ENCODE measurements around the gene CLCNKA.

CLCNKA gene

DNA sequence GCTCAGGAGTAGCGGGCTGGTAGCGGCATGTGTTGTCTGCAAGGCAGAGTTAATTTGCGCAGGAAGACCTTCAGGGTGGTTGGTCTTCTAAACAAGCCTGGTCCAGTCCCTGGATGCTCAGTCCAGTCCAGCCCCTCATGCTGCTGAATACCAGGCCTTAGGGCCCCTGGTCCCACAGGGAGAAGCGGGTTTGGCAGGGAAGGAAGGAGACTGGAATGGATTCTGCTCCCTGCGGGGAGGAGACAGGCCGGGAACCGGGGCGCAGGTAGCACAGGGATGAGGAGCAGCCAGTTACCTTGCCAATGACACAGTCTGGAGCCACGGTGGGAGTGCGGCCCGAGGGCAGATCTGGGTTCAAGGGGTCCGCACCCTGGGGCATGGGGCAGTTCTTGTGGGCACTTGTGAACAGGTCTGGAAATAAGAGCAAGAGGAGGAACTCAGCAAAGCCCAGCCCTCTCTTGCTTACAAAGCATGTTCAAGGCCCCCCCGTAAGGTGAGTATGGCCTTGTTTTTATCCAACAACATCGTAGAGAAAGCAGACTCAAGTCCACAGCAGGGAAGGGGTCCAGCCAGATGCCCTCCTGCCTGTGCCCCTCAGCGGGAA is 41.5 kb downstream of the CLCNKA start:
- DNase-seq (ENCODE audit: low spot score) = no peak

DNA sequence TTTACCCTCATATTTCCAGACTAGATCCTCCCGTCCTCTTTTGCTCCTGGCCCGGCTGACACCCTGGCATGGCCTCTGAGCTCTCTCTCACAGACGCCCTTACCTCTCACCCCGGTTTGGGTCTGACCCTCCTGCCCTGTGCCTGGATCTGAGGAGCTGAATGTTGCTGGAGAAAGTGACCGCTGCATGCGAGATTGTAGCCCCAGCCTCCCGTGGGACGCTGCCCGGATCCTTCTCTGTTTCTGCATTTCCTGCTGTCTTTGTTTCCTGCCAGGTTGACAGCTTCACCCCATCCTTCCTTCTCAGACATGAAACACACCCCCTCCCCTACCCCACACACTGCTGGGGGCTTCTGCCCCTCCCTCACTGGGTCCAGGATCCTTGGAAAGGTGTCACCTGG is 42.1 kb downstream of the CLCNKA start:
- no peak for DNase-seq (ENCODE audit: low spot score)

DNA sequence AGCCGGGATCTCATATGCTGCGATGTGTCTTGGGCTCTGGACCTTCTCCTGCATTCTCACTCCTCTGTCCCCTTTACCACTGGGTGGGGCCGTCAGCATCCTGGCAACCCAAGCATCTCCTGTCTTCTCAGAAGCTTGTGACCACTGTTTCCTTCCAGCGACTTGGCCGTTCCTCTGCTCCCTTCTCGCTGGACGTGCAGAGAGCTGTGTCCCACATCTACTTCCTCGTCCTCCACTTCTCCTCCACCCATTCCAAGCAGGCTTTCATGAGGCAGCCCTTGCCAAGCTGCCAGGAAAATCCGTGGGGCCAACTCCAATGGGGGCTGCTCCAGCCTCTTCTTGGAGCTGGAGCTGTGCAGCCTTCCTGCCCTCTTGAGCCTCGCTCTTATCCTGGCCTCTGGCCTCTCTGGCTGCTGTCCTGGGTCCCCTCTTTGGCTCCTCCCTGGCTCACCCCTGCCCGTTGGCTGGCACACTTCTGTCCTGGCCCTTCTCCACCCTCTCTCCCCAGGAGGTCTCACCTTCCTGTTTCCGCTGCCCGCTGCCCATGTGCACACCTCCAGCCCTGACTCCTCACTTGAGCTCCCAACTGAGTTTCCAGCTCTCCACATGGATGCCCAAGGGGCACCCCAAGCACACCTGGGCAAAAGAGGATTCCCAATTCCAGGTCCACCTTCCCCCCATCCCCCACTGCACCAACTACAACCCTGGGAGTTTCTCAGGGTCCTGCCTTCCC is 42.9 kb downstream of the CLCNKA start:
- DNase-seq (ENCODE audit: low spot score) = no peak

DNA sequence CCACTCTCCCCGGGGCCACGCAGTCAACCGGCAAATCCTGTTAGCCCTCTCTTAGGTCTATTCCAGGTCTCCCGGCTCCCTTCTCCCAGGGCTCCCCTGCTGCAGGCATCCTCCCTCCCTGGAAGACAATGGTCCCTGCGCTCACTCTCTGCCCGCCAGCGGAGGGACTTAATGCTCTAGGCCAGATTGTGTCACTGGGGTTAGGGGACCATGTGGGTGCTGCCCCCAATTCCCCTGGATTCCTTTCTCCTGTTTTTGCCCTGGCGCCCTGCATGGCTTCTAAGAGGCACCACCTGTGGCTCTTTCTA is 43.4 kb downstream of the CLCNKA start:
- no peak for DNase-seq (ENCODE audit: low spot score)

DNA sequence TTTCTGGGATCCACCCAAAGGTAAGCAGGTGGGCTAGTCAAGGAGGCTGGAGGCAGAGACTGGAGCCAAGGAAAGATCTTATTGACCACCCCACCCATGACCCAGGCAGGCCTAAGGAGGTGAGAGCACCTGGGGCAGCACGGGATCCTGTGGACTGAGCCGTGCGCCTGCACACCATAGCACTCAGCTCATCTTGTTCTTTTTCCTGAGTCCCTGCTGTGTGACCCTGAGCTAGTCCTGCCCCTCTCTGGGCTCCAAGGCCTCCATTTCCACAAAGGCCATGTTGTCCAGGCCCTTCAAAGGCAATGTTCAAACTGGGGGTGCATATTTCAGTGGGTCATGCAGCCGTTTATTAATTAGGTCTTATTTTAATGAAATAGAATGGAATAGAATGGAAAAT is 44.4 kb downstream of the CLCNKA start:
- no peak for DNase-seq (ENCODE audit: low spot score)

DNA sequence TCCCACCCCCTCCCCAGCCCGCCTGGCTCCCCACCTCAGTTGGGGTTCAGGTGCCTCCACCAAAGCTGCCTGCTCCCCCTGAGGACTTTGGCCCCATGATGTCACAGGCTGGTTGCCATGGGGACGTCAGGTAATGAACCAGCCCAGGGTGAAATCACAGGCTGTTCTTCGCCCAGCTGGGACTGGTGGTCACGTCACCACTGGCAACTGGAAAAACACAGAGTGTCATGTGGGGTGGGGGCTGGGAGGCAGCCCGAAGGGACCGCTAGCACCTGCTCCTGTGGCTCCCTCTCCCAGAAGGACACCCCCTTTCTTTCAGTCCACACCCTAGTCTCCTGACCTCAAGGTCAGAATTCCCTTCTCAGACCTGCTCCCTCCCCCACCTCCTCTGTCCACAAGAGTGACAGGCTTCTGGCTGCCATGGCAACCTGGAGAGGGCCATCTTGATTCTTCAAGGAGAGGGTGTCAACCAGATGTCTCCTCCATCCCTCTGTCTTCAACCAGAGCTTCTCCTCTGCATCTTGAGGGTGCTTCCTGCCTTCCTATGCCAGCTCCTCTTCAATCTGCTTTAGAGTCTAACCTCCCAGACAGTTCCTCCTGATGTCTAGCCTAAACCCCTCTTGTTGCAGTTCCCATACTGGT is 45.4 kb downstream of the CLCNKA start:
- DNase-seq (ENCODE audit: low spot score) = peak; percentile 85

DNA sequence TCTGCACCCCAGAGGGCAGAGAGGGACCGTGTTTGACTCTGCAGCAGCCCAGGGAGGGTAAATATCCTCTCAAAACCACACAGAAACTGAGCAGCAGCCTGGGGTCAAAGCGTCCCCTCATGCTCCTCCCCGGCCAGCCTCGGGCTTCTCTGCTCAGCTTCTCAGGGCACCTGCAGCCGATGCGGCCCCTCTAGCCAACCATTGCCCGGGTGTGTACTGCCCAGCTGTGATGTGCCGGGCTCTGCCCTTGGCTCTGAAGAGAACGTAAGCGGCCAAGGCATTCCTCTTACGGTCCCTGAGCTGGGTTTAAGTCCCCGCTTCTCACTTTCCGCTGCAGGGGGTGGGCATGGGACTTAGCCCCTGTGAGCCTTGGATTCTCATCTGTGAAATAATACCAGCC is 46.1 kb downstream of the CLCNKA start:
- DNase-seq (ENCODE audit: low spot score) = no peak

DNA sequence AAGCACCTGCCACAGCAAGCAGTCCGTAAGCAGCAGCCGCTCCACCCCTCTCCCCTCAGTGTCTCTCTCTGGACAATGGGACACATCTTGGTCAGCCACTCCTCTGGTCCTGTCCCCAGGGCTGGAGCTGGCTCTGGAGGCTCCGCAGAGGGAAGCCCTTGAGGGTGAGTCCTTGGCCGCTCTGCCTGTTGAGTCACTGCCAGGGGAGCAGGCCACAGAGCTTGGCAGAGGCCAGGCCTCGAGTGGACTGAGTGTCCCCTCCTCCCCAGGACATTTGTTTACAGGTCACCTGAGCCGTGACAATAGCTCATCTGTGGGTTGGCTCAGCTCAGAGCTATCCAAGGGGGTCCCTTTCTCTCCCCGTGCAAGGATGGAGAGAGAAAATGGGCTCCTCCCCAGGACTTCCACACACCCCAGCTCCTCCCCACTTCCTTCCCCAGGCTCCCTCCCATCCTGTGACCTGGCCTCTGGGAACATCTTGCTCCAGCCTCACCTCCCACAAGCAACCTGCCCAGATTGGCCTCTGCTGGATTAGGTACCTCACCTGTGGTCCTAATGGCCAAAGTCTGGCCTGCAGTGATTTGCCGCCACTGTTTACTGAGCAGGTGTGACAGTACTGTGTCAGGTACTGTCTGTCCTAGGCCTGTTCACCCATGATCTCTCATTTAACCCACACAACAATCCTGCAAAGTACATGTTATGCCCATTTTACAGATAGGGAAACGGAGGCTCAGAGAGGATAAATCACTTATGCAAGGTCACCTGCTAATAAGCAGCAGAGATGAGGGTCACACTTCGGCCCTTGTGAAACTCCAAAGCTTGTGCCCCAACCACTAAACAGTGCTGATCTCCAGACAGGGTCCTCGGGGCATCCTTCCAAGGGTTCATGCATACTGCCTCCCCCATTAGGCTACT is 46.8 kb downstream of the CLCNKA start:
- no peak for DNase-seq (ENCODE audit: low spot score)

DNA sequence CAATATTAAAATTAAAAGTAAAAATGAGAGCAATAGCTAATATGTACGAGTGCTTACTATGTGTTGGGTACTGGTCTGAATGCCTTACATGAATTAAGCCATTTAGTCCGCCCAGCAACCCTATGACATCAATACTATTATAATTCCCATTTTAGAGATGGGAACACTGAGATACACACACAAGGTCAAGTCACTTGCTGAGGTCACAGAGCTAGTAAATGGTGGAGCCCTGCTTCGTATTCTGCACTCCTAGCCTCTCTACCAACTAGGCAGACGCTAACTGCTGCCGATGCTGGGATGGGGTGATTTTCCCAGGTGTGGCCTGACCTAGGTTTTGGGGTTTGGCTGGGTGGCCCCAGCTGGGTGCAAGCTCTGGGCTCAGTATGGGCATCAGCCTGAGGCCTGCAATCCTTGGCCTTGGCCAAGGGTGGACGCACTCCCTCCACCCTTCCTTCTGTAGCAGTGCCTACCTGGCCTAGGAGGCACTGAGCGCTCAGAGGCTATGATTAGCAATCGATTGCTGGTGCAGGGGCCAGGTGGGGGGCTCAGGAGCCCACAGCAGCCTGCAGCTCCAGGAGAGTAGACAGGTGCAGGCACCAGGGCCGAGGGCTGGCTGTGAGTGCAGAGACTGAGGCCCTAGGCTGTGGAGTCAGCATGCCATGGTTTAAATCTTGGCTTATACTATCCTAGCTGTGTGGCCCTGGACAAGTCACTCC is 49.0 kb downstream of the CLCNKA start:
- DNase-seq (ENCODE audit: low spot score) = no peak

DNA sequence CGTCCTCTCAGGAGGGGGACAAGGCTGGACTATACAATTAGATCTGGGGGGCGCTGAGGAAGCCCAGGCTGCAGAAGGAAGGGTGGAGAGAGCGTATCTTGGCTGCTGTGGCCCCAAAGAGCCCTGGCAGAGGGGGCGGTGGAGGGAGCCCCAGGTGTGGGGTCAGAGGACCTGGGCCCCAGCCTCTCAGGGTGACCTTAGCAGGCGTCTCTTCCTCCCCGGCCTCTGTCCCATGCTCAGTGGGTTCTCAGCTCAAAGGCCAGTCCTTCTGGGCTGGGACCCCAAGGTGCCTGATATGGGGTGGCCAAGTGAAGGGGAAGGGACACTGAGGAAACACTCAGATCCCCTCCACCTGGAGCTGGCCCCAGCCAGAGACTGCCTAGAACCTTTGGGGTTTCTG is 49.8 kb downstream of the CLCNKA start:
- DNase-seq (ENCODE audit: low spot score) = no peak

DNA sequence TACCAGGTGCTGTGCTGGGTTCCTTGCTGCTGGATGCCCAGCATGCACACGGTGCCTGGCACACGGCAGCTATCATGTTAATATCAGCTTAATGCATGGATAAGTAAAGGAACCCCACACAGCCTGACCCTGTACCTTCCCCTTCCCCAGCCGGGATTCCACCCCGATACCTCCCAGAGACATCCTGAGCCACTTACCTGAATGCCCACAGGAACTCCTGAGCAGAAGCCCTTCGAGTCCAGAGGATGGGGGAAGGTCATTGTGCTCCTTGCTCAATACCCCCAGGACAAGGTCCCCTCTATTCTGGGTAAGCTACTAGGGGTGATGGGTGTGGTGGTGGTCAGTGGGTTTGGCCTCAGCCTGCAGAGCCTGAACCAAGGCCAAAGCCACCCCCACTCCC is 50.3 kb downstream of the CLCNKA start:
- DNase-seq (ENCODE audit: low spot score) = no peak

DNA sequence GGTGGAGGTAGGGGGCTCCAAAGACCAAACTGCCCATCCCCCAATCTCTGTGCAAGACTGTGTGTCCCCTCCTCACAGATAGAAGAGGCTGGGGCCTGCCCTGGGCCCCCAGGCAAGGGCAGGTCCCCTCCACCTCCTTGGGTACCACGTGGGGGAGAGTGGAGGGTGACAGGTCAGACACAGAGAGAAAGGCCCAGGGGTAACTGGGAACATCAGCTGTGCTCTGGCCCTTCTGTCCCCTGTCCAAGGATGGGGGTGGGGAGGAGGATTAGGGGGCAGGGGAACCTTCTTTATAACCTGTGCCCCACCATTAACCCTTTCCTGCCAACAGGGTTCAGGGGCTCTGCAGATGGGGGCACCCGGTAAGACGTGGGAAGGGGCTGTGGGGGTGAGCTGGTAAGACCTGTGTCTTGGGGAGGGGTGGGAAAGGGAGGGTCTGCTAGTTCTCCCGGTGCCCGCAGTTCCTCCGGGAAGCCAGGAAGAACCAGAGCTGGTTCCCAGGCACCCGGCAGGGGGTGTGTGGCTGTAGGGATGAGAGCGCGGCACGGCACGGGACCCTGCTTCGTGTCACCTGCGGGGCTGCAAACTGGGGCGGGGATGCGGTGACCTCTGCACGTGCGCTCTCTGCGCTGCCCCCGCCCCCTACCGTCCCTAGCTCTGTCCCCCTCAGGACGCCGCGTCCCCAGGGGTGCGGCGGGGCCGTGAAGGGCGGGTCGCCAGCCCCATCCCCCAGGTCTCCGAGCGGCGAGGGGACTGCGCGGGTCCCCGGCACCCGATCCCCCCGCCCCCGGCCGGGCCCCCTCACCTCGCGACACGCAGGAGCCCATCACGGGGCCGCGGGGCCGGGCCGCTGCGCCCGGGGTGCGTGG is 51.0 kb downstream of the CLCNKA start:
- peak; percentile 27 for DNase-seq (ENCODE audit: low spot score)

DNA sequence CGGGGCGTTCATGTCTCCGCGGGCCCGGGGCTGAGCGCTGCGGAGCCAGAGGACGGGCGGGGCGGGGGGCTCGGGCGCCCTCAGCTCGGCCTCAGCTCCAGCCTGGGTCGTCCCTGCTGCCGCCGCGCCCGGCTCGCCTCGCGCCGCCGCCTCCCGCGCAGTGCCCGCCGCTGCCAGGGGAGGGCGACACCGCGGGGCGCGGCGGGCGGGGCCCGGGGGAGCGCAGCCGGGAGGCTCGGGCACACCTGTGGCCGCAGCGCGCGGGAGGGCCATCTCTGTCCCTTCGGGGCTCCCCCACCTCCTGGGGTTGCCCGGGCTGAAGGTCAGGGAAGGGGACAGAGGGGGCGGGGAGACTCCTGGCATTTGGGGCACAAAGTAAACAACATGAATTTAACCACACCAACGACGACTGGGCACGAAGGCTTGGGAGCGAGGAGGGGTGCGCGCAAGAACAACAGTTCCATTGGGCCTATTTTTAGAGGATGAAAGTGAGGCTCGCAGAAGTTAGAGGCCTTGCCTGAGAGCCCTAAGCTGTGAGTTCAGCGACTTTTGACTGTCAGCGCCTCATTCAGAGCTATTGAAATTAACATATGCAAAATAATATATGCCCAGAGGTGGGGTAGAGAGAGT is 51.8 kb downstream of the CLCNKA start, which contains the start of gene FAM131C:
Gene FAM131C (minus strand): TSS at position 162 of the 630 bp plus-strand sequence. CDS start 209 bp downstream, outside the sequence.
- peak; percentile 60 for DNase-seq (ENCODE audit: low spot score)

DNA sequence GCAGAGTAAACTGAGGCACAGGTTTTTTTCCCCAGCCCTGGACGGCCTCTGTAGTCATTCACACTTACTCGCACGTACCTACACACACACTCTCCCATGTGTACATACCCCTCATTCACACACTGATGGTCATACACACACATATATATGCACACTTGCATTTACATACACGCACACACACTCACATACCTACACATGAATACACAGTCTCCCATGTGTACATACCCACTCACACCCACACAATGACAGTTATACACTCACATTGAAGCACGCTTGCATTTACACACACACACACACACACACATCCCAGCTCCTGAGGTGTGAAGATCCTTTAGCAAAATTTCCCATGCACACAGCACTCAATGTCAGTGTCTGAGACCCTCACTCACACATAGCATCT is 52.4 kb downstream of the CLCNKA start:
- no peak for DNase-seq (ENCODE audit: low spot score)

DNA sequence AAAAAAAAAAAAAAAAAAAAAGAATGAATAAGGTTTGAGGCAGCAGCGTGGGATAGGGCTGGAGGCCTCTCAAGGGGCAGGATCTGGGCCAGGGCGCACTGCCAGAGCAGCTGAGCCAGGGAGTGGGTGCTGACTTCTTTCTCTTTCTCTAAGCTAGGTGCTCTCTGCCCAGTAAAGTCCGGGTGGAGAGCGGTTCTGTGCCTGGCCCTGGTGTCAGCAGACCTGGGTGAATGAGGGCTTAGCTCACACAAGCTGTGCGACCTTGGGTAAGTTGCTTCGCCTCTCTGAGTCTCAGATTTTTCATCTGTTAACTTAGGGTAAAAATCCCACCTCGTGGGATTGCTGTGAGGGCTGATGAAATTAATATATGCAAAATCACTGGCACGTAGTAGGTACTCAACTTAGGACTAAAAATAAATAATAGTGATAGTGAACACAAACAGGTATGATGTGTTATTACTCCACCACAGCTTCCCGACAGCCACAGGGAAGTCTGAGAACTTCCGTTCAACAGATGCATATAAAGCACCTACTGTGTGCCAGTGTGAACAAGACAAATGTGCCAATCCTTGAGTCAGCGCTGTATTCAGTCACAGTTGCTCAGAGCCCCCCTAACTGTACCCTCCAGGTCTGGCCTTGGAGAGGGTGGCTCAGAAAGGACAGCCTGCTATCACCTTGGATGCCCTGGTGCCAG is 53.6 kb downstream of the CLCNKA start:
- DNase-seq (ENCODE audit: low spot score) = no peak

DNA sequence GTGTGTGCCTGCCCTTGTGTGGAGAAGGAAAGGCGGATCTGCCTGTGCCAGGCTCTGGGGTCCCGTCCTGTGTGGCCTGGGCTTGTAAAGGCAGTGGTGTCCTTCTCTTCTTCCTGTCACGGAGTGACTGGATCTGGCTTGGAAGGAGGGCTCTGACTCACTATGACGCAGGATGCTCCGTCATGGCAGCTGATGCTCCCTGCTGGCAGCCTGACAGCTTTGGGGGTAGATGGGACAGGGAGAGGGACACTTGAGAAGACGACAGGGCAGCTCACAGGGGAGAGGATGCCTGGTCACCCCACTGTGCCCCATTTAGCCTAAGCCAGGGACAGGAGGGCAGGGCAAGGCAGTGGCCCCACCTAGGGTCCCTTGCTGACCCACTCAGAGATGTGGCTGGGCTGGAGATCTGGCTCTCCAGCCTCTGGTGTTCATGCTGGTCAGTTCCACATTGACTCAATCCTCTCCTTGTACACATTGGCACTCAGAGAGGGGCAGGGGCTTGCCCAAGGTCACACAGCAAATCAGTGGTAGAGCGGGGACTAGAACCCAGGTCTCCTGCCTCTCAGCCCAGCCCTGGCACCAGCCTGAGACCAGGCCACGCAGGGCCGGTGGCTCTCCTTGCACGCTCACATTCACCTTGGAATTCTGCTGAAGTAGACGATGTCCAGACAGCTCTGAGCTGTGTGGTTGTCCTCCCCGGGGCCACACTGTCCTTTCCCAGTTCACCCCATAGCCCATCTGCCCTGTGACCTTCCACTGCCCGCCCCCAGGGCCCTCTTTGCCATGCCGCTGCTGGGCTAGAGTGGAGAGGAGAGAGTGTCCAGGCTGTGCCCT is 54.4 kb downstream of the CLCNKA start:
- no peak for DNase-seq (ENCODE audit: low spot score)

DNA sequence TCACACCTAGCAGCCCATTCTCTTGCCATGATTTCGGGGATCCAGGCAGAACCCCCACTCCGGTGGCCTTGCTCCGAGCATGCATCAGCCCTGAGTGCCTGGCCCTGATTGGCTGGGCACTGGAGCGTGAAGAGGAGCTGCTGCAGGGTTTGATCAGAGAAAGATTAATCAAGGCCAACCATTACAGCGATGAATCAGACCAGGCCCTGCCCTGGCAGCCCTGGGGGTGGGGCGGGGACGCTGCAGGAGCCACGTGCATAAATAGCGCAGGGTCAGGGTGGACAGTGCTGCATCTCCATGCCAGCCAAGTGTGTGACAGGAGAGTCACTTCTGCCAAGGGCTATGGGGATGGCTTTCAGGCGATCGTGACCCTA is 55.0 kb downstream of the CLCNKA start:
- DNase-seq (ENCODE audit: low spot score) = peak; percentile 52

DNA sequence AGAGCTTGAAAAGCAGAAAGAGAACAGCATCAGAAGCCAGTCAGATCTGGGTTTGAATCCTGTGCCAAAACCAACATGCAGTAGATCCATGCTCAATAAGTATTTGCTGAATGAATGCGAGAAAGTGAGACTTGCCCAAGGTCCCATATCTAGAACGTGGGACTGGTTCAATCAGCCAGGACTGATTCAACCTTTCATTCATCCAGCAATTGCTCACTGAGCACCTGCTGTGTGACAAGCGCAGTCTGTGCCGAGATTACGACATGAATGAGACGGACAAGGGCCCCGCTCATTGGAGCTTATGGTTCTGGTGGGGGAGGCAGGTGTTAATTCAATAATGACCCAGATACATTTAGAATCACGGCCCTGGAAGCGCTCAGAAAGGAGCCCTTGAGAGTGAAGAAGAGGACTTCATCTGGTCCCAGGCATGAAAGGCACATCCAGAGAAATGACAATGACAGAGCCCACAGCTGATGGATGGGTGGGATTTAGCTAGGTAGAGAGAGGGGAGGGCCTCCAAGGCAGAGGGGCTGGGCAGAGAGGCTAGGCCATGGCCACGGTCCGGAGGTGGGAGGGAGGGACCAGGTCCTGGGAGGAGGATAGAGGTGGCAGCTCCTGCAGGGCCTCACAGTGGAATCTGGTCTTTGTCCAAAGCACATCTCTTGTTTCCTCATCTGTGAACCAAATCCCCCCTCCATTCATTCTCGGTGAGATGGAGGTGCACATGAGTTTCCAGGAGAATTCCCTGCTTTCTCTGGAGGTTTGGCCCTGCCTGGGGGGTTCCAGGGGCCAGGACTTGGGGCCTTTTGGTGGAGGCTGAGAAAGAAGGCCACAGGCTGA is 55.8 kb downstream of the CLCNKA start:
- no peak for DNase-seq (ENCODE audit: low spot score)

All from SW480 (cell line).